HG03039 (cell line): Measurements from ENCODE around the gene C12orf57.

Experiments used
- ATAC-seq: cut with Tn5 transposase; IDR thresholded peaks from one replicate; pipeline ENCODE4 v1.9.1; 2021; ENCODE audit warnings: mild to moderate bottlenecking, moderate library complexity; ENCODE audit not compliant: unreplicated experiment

Gene C12orf57

DNA sequence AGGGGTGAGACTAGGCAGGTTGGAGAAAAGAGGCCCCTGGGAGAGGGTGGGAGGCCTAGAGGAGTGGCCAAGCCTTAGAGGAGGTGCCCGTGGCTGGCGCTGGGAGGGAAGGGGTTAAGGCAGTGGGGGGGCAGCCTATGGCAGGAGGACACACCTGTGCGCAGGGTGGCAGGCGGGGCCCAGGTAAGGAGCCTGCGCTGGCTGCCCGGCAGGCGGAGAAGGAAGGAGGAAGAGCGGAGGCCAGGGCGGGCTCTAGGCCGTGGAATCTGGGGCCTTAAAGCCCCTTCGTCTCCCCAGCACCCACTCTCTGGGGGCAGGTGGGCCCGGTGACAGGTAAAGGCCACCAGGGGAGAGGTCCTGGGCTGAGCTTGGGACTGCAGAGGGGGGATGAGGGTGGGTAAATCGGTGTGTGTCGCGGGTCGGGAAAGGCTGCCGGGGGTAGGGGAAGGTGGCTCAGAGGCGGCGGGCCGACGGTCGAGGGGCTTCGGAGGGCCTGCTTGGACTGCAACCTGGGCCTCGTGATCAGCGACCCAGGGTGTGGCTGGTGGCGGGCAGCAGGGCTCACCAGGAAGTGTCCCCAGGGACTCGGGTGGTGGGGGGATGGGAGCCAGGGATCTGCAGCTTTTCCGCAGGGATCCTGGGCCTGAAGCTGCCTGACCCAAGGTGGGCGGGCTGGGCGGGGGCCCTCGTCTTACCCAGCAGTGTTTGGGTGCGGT lies 19.4 kb downstream of the C12orf57 start:
- ATAC-seq = no peak

DNA sequence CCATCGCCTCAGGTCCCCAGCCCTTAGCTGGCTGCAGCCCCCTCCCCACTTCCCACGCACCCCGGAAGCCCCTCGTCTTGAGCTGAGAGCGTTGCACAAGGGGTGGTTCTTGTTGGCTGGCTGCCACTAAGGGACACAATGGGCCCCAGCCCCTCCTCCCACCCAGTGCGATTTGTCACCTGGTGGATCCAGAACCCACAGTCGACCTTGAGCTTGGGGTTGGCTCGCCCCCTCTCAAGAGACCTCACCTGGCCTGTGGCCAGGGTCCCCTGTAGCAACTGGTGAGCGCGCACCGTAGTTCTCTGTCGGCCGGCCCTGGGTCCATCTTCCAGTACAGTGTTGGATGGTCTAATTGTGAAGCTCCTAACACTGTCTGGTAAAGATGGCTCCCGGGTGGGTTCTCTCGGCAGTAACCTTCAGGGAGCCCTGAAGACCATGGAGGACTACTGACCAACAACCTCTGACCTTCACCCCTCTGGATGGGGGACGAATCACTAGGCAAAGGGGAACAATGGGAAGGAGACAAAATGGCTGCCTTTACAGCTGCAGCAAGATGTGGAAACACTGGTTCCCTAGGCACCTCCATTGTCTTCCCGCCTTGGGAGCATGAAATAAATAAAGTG lies 20.1 kb downstream of the C12orf57 start:
- ATAC-seq = no peak

DNA sequence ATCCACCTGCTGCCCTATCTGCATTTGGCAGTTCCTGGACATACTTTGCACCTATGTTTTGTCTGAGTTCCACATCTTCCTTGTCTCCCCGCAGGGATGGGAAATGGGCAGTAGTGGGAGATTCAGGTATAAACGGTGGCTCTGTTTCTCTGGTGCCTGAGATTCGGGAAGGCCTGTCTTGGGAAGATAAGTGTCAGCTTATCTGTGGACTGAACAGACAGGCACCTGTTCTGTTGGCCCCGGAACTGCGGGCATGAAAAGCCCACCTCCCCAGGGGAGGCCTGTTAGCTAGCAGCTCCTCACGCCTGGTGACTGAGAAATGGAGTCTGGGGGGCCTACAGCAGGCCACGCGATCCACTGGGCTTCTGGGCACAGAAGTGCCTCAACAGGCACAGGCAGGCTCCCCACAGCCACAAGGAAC lies 20.8 kb downstream of the C12orf57 start:
- no peak for ATAC-seq

DNA sequence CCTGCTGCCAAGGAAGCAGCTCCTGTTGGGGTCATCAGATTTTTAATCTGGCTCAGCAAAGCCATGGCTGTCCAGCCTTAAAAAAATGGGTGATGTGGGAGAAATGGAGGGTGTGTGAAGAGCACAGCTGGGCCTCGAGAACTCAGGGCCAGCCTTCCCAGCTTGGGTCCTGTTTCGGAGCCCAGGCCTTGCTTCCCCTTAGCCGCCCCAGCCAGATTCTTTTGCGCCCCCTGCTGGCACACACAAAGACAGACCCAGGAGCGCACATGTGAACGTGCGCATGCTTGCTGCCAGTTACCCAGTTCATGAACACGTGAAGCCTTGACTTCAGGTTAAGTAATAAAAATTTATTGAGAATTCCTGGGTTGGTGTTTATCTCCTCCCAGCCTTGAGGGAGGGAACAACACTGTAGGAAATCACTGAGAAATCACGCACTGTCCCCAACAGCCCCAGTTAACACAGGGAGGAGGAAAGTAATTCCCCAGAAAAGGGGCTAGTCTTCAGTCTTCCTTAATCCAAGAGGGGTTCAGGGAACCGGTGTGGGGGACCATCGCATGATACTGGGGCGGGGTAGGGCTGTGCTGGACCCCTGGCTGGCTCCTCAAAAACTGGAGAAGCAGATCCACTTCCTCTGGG lies 21.3 kb downstream of the C12orf57 start:
- no peak for ATAC-seq

DNA sequence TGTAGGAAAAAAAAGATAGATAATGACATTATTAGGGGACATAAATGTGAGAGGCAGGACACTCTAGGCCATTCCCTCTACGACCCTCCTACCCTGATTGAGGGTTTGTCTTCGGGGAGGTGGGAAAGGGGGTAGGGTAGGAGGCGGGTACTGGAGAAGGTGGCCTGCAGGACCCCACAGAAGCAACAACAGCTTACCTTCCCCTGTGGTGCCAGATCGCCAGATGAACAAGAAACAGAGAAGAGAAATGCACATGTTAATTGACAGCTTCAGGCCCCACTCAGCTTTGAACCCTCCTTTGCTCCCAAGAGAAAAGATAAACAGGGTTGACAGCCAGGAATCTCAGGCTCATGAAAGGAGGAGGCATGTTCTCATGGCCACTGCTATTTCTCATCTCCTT lies 21.9 kb downstream of the C12orf57 start:
- no peak for ATAC-seq

DNA sequence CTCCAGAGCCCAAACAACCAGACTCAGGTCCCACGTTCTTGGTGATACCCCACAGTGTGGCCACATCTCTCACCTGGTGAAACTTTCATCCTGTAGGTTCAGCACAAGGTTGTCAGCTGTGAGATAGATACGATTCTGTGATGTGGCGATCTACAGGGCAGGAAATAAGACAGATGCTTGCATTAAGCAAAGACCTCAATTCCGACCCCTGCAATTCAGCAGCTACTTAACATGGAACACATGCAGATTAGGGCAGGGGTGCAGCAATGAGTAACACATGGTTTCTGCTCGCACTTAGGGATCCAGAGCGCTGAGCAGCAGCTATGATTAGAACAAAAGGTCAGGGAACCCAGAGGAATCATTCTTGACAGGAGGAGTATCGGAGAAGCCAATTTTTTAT lies 22.5 kb downstream of the C12orf57 start:
- ATAC-seq = no peak

DNA sequence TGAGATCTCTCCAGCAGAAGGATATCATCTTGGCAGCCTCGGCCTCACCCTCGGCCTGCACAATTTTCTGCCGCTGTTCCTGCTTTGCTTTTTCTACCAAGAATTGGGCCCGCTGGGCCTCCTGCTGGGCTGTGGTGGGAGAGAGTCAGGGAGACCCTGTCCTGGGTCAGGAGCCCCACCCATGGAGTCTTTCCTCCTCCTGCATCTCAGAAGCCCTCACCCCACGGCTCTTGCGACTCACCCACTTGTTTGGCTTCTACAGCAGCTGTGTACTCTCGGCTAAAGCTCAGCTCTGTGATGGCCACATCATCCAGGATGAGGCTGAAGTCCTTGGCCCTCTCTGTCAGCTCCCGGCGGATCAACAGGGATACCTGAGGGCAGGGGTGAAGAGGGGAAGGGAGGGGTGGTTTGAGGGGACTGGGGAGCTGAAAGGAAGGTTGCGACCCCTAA lies 23.9 kb downstream of the C12orf57 start:
- no peak for ATAC-seq

GRCh38 chr12:6968426-6968825 lies 24.6 kb downstream of the C12orf57 start:
- no peak for ATAC-seq

DNA sequence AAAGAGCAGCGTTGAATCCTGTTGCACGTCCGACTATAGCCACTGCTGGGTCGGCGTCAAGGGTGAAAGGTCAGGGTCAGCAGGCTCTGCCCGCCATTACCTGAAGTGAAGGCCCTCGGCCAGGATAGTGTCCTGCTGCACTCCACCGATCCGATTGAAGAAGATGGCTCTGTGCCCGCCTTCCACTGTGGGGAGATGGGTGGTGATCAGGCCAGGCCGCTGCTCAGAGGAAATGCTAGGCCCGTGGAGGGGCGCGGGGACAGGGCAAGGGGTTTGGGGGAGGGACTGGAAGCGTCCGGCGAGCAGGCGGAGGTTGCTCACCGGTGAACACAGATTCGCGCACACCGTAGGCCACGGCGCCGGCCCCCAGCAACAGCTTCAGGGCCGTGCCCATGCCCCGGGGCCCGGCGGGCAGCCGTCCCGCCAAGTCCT lies 26.3 kb downstream of the C12orf57 start:
- ATAC-seq = peak; percentile 26

DNA sequence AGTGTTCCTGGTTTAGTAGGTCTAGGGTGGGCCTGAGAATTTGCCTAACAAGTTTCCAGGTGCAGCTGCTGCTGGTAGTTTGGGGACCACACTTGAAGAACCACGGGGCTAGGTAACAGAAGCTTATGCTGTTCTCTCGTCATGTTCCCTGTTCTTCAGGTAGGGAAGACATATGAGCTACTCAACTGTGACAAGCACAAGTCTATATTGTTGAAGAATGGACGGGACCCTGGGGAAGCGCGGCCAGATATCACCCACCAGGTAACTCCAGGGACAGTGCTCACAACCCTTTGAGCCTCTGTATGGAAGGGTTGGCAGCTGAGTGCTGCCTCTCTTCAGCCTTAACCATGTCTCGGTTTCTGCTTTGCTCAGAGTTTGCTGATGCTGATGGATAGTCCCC lies 30.4 kb downstream of the C12orf57 start:
- ATAC-seq = no peak

DNA sequence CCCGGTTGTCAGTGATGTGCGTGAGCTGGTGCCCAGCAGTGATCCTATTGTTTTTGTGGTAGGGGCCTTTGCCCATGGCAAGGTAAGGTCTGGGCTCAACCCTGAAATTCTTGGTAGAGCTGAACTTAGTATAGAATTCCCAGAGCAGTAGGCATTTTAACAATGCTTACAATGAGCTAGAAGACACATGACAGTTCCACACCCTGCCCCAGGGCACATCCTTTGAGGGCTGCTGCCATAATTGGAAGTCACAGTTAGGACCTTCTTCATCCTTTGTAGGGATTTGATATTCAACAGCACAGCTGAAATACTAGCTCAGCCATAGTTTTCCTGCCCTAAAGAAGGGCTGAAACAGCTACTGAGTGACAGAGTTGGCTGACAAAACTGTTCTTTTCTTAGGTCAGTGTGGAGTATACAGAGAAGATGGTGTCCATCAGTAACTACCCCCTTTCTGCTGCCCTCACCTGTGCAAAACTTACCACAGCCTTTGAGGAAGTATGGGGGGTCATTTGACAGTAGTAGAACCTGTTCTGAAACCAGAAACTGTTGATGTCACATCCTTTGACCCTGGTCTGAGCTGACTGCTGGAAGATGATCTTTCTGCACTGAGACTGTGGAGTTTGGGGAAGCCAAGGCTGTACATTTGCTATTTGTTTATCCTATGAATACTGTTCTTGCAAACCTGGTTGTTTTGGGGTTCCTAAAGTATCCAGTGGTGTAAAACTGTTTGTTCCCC lies 31.6 kb downstream of the C12orf57 start:
- ATAC-seq = no peak

- ATAC-seq = no peak
Observed at GRCh38 chr12:6977653-6978052, 33.8 kb downstream of the C12orf57 start.

- no peak for ATAC-seq
Observed at GRCh38 chr12:6978188-6978587, 34.4 kb downstream of the C12orf57 start.

DNA sequence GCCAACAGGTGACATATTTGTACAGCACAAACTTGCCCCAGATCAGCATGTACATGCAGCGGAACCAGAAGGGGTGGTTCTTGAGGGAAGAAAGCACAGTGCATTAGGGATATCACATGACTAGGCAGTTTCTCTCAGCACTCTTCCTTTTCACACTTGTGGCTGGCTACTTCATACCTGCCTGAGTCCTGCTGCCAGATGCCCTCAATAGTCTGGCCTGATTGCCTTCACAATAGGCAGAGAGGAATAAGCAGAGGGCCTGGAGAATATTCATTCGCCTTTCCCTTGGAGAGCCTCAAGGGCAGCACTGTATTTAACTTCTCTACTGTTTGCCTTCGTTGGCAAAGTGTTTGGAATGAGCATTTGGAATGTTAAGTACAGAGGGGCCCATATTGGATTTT lies 34.8 kb downstream of the C12orf57 start:
- ATAC-seq = no peak

DNA sequence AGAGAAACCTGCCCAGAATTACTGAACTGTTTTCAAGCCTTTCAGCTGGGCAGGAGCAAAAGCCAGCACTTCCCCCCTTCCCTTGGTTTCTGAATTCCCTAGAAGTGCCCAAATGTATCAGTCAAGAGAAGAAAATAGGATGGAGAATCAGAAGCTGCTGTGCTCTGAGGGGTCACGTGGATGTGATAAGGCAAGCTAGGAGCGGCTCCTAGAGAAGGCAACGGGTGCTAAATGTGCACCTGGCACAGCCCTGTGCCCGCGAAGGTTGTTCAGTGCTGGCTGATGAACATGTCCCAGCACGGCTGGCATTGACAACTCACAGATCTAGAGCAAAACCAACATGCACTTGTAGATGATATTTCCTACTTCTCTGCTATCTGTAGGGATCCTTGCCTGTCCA lies 35.2 kb downstream of the C12orf57 start:
- ATAC-seq = no peak

DNA sequence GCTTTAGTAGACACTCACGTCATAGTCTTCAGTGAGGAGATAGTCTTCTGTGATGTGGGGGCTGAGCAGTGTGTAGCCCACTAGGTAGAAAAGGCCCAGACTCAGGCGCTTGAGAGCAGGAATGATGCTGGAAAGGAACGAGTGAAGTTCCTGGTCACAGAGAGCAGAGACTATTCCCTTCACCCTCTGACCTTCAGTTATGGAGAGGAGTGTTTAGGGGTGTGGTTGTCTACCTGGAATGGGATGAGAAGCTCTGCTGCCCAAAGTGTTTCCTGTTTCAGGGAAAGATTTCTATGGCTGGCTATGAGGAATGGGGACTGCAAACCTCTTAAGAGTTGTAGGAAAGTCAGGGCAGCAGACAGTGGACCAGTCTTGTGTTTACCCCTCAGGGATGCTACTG lies 35.6 kb downstream of the C12orf57 start:
- ATAC-seq = no peak

GRCh38 chr12:6980075-6980474 lies 36.3 kb downstream of the C12orf57 start:
- no peak for ATAC-seq

DNA sequence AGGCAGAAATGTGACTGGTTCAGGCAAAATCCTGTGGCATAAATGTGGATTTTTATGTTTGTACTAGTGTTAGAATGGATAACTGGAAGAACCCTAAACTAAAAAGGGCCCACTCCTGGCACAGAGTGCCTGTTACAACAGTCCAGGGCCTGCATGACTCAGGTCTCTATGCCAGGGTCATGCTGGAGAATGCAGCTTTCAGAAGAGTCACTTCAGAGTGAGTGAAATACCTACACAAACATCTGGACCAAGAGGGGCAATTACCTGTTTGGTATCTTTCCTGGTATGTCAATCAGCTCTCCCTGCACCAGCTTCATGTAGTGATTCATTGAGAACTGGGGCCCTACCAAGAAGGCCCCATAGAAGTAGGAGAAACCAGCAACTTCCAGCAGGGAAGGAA lies 36.9 kb downstream of the C12orf57 start:
- ATAC-seq = no peak

GRCh38 chr12:6981152-6982052 lies 37.6 kb downstream of the C12orf57 start:
- no peak for ATAC-seq

DNA sequence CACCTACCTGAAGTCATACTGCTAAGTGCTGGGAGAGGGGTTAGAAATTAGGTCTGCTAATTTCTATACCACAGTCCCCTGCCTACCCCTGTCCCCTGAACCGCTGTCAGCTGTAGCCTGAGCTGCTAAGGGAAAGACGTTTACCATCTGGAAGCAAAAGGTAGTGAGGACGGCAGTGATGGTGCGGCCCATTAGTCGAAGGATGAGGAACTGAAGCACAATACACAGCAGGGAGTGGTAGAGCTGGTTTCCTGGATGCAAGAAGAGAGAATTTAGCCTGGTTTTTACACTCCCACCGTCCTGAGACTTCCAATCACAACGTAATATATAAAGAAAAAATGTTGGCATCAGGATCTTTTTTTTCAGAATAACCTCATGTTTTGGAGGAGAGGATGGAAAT lies 38.7 kb downstream of the C12orf57 start:
- no peak for ATAC-seq
